OCI-LY3 (cell line): ENCODE measurements around the gene SLX4.

Experiments used
- H2AFZ ChIP-seq: fragments of 200-600, 300-600 bp; shearing (Covaris generic); 2 replicates; pipeline ENCODE4 v1.6.0; 2014; ENCODE audit warnings: antibody characterized with exemption, low read depth, low read length
- H3K27ac ChIP-seq: fragments of 200-600, 300-600 bp; sonication (generic); 2 replicates; pipeline ENCODE4 v1.5.1; 2014; ENCODE audit warnings: mild to moderate bottlenecking, low read length, moderate library complexity, mixed read lengths
- H3K27me3 ChIP-seq: fragments of 200-600, 300-600 bp; sonication (generic); 2 replicates; pipeline ENCODE4 v1.6.1; 2014; ENCODE audit warnings: low read depth, low read length, mixed read lengths
- H3K36me3 ChIP-seq: fragments of 200-600, 300-600 bp; sonication (generic); replicated peaks from 2 replicates; pipeline ENCODE3; 2014; ENCODE audit warnings: low read depth, low read length, mixed read lengths
- H3K4me1 ChIP-seq: fragments of 300-600, 200-600 bp; sonication (generic); 2 replicates; pipeline ENCODE4 v1.6.1; 2014; ENCODE audit warnings: low read length, mixed read lengths
- H3K4me2 ChIP-seq: fragments of 200-600, 300-600 bp; sonication (generic); 2 replicates; pipeline ENCODE4 v1.6.1; 2014; ENCODE audit warnings: low read length, mixed read lengths
- H3K4me3 ChIP-seq: fragments of 300-600, 200-600 bp; sonication (generic); 2 replicates; pipeline ENCODE4 v1.5.1; 2014; ENCODE audit warnings: antibody characterized with exemption, mild to moderate bottlenecking, low read length, moderate library complexity
- H3K79me2 ChIP-seq: fragments of 300-600, 200-600 bp; shearing (Covaris generic); 2 replicates; pipeline ENCODE4 v1.6.1; 2014; ENCODE audit warnings: mild to moderate bottlenecking, low read length, mixed read lengths
- H3K9ac ChIP-seq: fragments of 300-600, 200-600 bp; shearing (Covaris generic); 2 replicates; pipeline ENCODE4 v1.6.0; 2014; ENCODE audit warnings: mild to moderate bottlenecking, low read length, moderate library complexity
- H3K9me3 ChIP-seq: fragments of 200-600, 300-600 bp; shearing (Covaris generic); 2 replicates; pipeline ENCODE4 v1.6.1; 2014; ENCODE audit warnings: low read length, mixed read lengths; ENCODE audit not compliant: insufficient read depth
- H4K20me1 ChIP-seq: fragments of 200-600, 300-600 bp; sonication (generic); 2 replicates; pipeline ENCODE4 v1.6.1; 2016; ENCODE audit warnings: low read length, mixed read lengths; ENCODE audit not compliant: insufficient read depth
- EZH2phosphoT487 ChIP-seq: fragments of 200-600 bp; shearing (Covaris generic); IDR thresholded peaks from 2 replicates; pipeline ENCODE4 v1.6.1; 2018; ENCODE audit warnings: antibody characterized with exemption, mixed run types, low read depth
- TF ChIP-seq, protein P1 (sequence below): fragments of 200-600, 300-600 bp; sonication (generic); IDR thresholded peaks from 2 replicates; pipeline ENCODE4 v1.5.1; 2014; ENCODE audit warnings: antibody characterized with exemption, low read length, low read depth

The SLX4 gene

DNA sequence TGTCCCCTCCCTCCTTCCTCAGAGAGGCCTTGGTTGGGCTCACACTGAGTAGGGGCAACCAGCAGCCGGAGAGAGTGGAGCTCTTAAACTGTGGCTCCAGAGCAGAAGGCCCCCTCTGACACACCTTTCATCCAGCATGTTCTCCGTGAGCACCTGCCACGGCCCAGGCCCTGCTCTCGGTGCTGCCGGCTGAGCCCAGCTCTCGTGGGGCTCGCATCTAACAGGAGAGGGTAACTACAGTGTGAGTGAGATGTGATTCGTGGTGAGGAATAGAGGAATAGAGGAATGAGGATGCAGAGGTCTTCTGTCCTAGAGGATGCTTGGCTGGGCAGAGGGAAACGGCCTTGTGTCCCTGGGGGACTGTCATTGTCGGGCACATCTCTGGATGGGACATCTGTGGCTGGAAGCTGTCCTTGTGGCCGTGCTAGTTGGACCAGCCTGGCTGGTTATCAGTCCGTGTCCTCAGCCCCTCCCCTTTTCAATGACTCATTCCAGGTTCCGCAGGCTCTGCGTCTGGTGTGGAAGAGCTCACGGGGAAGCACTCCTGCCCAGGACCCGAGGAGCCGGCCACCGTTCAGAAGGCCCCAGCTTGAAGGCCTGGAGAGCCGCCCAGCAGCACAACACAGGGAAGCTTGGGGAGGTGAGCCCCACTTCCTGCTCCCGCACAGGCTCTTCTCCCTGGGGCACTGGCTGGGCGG lies 31.1 kb upstream of the SLX4 start:
- no peak overlapping the region for H3K9ac ChIP-seq
- H4K20me1 ChIP-seq: no peaks in the 10 kb centered on the region
- H3K36me3 ChIP-seq: no peaks in the 10 kb centered on the region
- H3K27me3 ChIP-seq: no peaks in the 10 kb centered on the region
- no peak overlapping the region for H3K4me3 ChIP-seq
- no peak overlapping the region for H3K4me2 ChIP-seq
- no peak overlapping the region for H2AFZ ChIP-seq
- H3K4me1 ChIP-seq: peaks cover 4% of the 10 kb centered on the region
- no peaks in the 10 kb centered on the region for H3K79me2 ChIP-seq
- no peak for TF ChIP-seq EZH2phosphoT487
- TF ChIP-seq, protein P1, sequence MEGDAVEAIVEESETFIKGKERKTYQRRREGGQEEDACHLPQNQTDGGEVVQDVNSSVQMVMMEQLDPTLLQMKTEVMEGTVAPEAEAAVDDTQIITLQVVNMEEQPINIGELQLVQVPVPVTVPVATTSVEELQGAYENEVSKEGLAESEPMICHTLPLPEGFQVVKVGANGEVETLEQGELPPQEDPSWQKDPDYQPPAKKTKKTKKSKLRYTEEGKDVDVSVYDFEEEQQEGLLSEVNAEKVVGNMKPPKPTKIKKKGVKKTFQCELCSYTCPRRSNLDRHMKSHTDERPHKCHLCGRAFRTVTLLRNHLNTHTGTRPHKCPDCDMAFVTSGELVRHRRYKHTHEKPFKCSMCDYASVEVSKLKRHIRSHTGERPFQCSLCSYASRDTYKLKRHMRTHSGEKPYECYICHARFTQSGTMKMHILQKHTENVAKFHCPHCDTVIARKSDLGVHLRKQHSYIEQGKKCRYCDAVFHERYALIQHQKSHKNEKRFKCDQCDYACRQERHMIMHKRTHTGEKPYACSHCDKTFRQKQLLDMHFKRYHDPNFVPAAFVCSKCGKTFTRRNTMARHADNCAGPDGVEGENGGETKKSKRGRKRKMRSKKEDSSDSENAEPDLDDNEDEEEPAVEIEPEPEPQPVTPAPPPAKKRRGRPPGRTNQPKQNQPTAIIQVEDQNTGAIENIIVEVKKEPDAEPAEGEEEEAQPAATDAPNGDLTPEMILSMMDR: no peak
- no peak overlapping the region for H3K27ac ChIP-seq
- H3K9me3 ChIP-seq: no peaks in the 10 kb centered on the region

GRCh38 chr16:3641801-3642396 lies 30.5 kb upstream of the SLX4 start:
- H2AFZ ChIP-seq: no peak overlapping the region
- no peak overlapping the region for H3K27ac ChIP-seq
- no peaks in the 10 kb centered on the region for H3K36me3 ChIP-seq

GRCh38 chr16:3640632-3641501 lies 29.5 kb upstream of the SLX4 start:
- Histone ChIP-seq H3K27ac (no peak overlapping the region), H3K36me3 (no peaks in the 10 kb centered on the region), H3K4me2 (no peak overlapping the region), H4K20me1 (no peaks in the 10 kb centered on the region), H3K4me1 (peaks cover 10% of the 10 kb centered on the region), H2AFZ (no peak overlapping the region), H3K79me2 (no peaks in the 10 kb centered on the region), H3K9ac (no peak overlapping the region), H3K4me3 (no peak overlapping the region), H3K9me3 (no peaks in the 10 kb centered on the region), H3K27me3 (no peaks in the 10 kb centered on the region)
- TF ChIP-seq, protein P1: no peak
- no peak for TF ChIP-seq EZH2phosphoT487

More at GRCh38 chr16:3641801-3642396, 30.5 kb upstream of the SLX4 start:
- Histone ChIP-seq H4K20me1 (no peaks in the 10 kb centered on the region), H3K4me1 (peaks cover 10% of the 10 kb centered on the region), H3K4me2 (no peak overlapping the region), H3K27me3 (no peaks in the 10 kb centered on the region), H3K9me3 (no peaks in the 10 kb centered on the region), H3K9ac (no peak overlapping the region), H3K79me2 (no peaks in the 10 kb centered on the region), H3K4me3 (no peak overlapping the region)
- TF ChIP-seq EZH2phosphoT487: no peak
- TF ChIP-seq, protein P1: no peak

- no peaks in the 10 kb centered on the region for H3K9me3 ChIP-seq
- no peaks in the 10 kb centered on the region for H3K79me2 ChIP-seq
- H3K4me2 ChIP-seq: no peak overlapping the region
- H4K20me1 ChIP-seq: no peaks in the 10 kb centered on the region
- H3K36me3 ChIP-seq: no peaks in the 10 kb centered on the region
- H3K4me1 ChIP-seq: peaks cover 10% of the 10 kb centered on the region
- no peak overlapping the region for H2AFZ ChIP-seq
- no peak overlapping the region for H3K4me3 ChIP-seq
- H3K9ac ChIP-seq: no peak overlapping the region
- no peak for TF ChIP-seq EZH2phosphoT487
- TF ChIP-seq, protein P1: no peak
- no peaks in the 10 kb centered on the region for H3K27me3 ChIP-seq
- no peak overlapping the region for H3K27ac ChIP-seq
Measured at GRCh38 chr16:3640207-3640606, 28.8 kb upstream of the SLX4 start.
